Stomach (tissue), 9 donors: ENCODE data around the gene BAZ2B. TPM values are rescaled to one million over a fixed set of nuclear protein-coding genes. Genes with fewer than 3 reads are reported as not detected.

Experiments used
- DNase-seq, 2 donors: peaks; one replicate each; pipeline versions ENCODE4 v3.0.0 to v3.0.0-alpha.2; 2013 to 2019
- H3K27ac ChIP-seq, 5 donors: fragments of 200-600 bp in 4 of 5; sonication (generic) in 4 of 5; one replicate each; pipeline ENCODE4 v1.5.1; 2013 to 2019; ENCODE audit warnings: mild to moderate bottlenecking in 1 of 5, moderate library complexity in 1 of 5
- H3K27me3 ChIP-seq, 3 donors: fragments of 200-600 bp; sonication (generic); one replicate each; pipeline ENCODE4 v1.5.1; 2017 to 2019; ENCODE audit warnings: mixed run types in 1 of 3
- H3K36me3 ChIP-seq, 4 donors: fragments of 200-600 bp; sonication (generic); 1 replicate in 3 of 4; 2 replicates in 1 of 4; pipeline ENCODE4 v1.5.1; 2016 to 2019
- H3K4me1 ChIP-seq, 4 donors: fragments of 200-600 bp; sonication (generic); one replicate each; pipeline ENCODE4 v1.5.1; 2016 to 2019
- H3K4me3 ChIP-seq, 4 donors: fragments of 200-600 bp; sonication (generic) in 3 of 4; one replicate each; pipeline ENCODE4 v1.5.1; 2016 to 2019; ENCODE audit warnings: mild to moderate bottlenecking in 1 of 4
- H3K9me3 ChIP-seq, 4 donors: fragments of 200-600 bp; sonication (generic); one replicate each; pipeline ENCODE4 v1.5.1; 2016 to 2019
- EP300 ChIP-seq: sonication (generic); formaldehyde crosslinking; IDR thresholded peaks from one replicate; pipeline ENCODE4 v1.6.1; 2017; ENCODE audit warnings: antibody characterized with exemption
- POLR2A ChIP-seq, 4 donors: fragments of 450-650 bp; IDR thresholded peaks; one replicate each; pipeline ENCODE4 v1.6.1; 2016; ENCODE audit warnings: antibody characterized with exemption in 4 of 4, control low read depth in 2 of 4, mild to moderate bottlenecking in 1 of 4, moderate library complexity in 1 of 4
- POLR2AphosphoS5 ChIP-seq, 3 donors: sonication (generic); formaldehyde crosslinking; IDR thresholded peaks; one replicate each; pipeline ENCODE4 v1.6.1; 2016; ENCODE audit warnings: antibody characterized with exemption in 3 of 3
- WGBS, 5 donors: extraction: QIAGEN DNeasy Blood & Tissue Kit in 3 of 5; methylation state at CpG; one replicate each; pipeline versions ENCODE4 v1.1.5 to v1.1.7; 2013 to 2018; 5-methylcytosine and 5-hydroxymethylcytosine counted together
- intact Hi-C: fragments of 100-400 bp; cut with DNase I; formaldehyde crosslinking; loops from one replicate; pipeline ENCODE4 v1.15.1; 2023; ENCODE audit warnings: low total_unique reads
- polyA plus RNA-seq, 3 donors: library from polyadenylated mRNA; stranded (reverse); fragments of 200-250 nt; gene quantifications; one replicate each; pipeline ENCODE4 v1.2.3, GENCODE V29; 2013
- total RNA-seq, 5 donors: library from RNA; depleted of rRNA; stranded (reverse); fragments of >200 nt; gene quantifications; one replicate each; pipeline versions ENCODE4 v1.1.0 to v1.2.3, GENCODE V29; 2014 to 2016
- TF ChIP-seq, protein P1 (sequence below), 7 experiments: fragments of 450-650 bp in 4 of 7; fragments of 200-600 bp in 3 of 7; sonication (generic) in 3 of 7; IDR thresholded peaks; one replicate each; pipeline ENCODE4 v1.5.1; 2016 to 2019; ENCODE audit warnings: antibody characterized with exemption in 7 of 7, control low read depth in 2 of 7, mild to moderate bottlenecking in 1 of 7
- donor health status: healthy with polysubstance abuse.
- donor health status: Bipolar disorder and iron deficiency.
- donor health status: healthy.

BAZ2B gene
- total and polyA plus RNA-seq, 8 donors = 7.2 to 245 (median 59.2) TPM

DNA sequence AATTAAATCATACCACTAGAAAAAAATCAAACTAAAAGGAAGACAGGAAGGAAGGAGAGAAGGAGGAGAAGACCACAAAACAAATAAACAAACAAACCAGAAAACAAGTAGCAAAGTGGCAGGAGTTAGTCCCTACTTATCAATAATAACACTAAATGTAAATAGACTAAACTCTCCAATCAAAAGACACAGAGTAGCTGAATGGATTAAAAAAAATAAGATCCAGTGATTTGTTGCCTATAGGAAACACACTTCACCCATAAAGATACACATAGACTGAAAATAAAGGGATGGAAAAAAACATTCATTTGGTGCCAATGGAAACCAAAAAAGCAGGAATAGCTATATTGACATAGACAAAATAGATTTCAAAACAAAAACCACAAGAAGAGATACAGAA is 23.4 kb upstream of the BAZ2B start:
- intact Hi-C loops = no loop called here
- no peak for DNase-seq
- no peaks in the 10 kb centered on the region for H3K27me3 ChIP-seq
- H3K9me3 ChIP-seq = no peaks in the 10 kb centered on the region
- H3K4me1 ChIP-seq = peaks cover 0 to 3% (median 0%) of the 10 kb centered on the region in 4 donors
- TF ChIP-seq POLR2AphosphoS5 (IDR thresholded peaks at IDR 0.05) = no peak
- TF ChIP-seq, protein P1, sequence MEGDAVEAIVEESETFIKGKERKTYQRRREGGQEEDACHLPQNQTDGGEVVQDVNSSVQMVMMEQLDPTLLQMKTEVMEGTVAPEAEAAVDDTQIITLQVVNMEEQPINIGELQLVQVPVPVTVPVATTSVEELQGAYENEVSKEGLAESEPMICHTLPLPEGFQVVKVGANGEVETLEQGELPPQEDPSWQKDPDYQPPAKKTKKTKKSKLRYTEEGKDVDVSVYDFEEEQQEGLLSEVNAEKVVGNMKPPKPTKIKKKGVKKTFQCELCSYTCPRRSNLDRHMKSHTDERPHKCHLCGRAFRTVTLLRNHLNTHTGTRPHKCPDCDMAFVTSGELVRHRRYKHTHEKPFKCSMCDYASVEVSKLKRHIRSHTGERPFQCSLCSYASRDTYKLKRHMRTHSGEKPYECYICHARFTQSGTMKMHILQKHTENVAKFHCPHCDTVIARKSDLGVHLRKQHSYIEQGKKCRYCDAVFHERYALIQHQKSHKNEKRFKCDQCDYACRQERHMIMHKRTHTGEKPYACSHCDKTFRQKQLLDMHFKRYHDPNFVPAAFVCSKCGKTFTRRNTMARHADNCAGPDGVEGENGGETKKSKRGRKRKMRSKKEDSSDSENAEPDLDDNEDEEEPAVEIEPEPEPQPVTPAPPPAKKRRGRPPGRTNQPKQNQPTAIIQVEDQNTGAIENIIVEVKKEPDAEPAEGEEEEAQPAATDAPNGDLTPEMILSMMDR (IDR thresholded peaks at IDR 0.05) = no peak
- TF ChIP-seq POLR2A (IDR thresholded peaks at IDR 0.05) = no peak
- TF ChIP-seq EP300 = no peak
- H3K4me3 ChIP-seq = no peak overlapping the region
- H3K27ac ChIP-seq = no peak overlapping the region
- no peaks in the 10 kb centered on the region for H3K36me3 ChIP-seq

DNA sequence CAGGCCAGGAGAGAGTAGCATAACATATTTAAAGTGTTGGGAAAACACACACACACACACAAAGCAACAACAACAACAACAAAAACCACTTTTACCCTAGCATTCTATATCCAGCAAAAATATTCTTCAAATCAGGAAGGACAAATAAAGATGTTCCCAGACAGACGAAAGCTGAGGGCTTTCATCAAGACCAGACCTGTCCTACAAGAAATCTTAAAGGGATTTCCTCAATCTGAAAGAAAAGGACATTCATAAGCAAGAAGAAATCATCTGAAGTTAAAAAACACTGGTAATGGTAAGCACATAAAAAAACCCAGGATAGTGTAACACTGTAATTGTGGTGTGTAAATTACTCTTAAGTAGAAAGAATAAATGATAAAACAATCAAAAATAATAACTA is 22.7 kb upstream of the BAZ2B start:
- no peak for DNase-seq
- H3K4me1 ChIP-seq = peaks cover 0 to 3% (median 0%) of the 10 kb centered on the region in 4 donors
- H3K27me3 ChIP-seq = no peaks in the 10 kb centered on the region
- H3K27ac ChIP-seq = no peak overlapping the region
- intact Hi-C loops = no loop called here
- H3K9me3 ChIP-seq = no peaks in the 10 kb centered on the region
- no peaks in the 10 kb centered on the region for H3K36me3 ChIP-seq
- no peak for TF ChIP-seq POLR2A (IDR thresholded peaks at IDR 0.05)
- no peak for TF ChIP-seq EP300
- TF ChIP-seq, protein P1 (IDR thresholded peaks at IDR 0.05) = no peak
- TF ChIP-seq POLR2AphosphoS5 (IDR thresholded peaks at IDR 0.05) = no peak
- no peak overlapping the region for H3K4me3 ChIP-seq
- WGBS, 5 donors = 95 to 100% (median 98%) methylated on average over 1 of the region's 1 CpG

DNA sequence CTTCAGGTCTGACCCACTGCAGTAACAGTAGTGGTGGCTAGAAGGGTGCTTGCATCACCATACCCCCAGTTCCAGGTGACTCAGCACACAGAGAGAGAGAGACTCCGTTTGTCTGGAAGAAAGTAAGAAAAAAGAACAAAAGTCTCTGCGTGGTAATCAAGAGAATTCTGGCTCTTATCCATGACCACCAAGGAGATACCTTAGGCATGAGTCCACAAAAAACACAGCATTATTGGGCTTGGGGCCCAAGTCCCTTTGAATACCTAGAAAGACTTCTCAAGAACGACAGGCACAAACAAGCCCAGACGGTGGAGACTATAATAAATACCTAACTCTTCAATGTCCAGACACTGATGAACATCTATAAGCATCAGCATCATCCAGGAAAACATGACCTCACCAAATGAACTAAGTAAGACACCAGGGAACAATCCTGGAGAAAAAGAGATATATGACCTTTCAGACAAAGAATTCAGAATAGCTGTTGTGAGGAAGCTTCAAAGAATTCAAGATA is 21.7 kb upstream of the BAZ2B start:
- no peak for DNase-seq
- H3K27ac ChIP-seq = no peak overlapping the region
- WGBS, 5 donors = 65 to 82% (median 77%) methylated on average over 4 of the region's 4 CpGs
- no peak overlapping the region for H3K4me3 ChIP-seq
- TF ChIP-seq POLR2AphosphoS5 (IDR thresholded peaks at IDR 0.05) = no peak
- TF ChIP-seq, protein P1 (IDR thresholded peaks at IDR 0.05) = no peak
- TF ChIP-seq EP300 = no peak
- no peak for TF ChIP-seq POLR2A (IDR thresholded peaks at IDR 0.05)
- H3K4me1 ChIP-seq = peaks cover 0 to 3% (median 0%) of the 10 kb centered on the region in 4 donors
- H3K9me3 ChIP-seq = no peaks in the 10 kb centered on the region
- intact Hi-C loops = no loop called here
- no peaks in the 10 kb centered on the region for H3K27me3 ChIP-seq
- H3K36me3 ChIP-seq = no peaks in the 10 kb centered on the region

DNA sequence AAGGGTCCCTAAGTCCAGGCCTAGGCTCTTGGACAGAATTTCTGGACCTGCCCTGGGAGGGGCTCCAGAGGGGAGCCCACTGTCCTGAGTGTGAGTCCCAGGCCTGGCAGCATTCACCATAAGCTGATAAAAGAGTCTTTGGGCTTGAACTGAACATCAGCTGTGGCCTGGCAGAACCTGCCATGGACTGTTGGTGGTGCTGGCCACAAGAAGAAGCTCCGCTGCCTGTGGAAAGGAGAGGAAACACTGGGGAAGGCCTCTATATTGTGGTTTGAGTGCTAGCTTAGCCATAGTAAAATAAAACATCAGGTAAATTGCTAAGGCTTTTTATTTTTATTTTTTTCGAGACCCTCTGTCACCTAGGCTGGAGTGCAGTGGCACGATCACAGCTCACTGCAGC is 20.9 kb upstream of the BAZ2B start:
- Histone ChIP-seq H3K27ac (no peak overlapping the region), H3K9me3 (no peaks in the 10 kb centered on the region), H3K27me3 (no peaks in the 10 kb centered on the region), H3K36me3 (no peaks in the 10 kb centered on the region), H3K4me1 (peaks cover 0 to 3% (median 0%) of the 10 kb centered on the region in 4 donors), H3K4me3 (no peak overlapping the region)
- TF ChIP-seq POLR2A (IDR thresholded peaks at IDR 0.05) = no peak
- no peak for TF ChIP-seq POLR2AphosphoS5 (IDR thresholded peaks at IDR 0.05)
- DNase-seq = no peak
- 94 to 100% (median 98%) methylated on average over 3 of the region's 3 CpGs for WGBS, 5 donors
- intact Hi-C loops = no loop called here

DNA sequence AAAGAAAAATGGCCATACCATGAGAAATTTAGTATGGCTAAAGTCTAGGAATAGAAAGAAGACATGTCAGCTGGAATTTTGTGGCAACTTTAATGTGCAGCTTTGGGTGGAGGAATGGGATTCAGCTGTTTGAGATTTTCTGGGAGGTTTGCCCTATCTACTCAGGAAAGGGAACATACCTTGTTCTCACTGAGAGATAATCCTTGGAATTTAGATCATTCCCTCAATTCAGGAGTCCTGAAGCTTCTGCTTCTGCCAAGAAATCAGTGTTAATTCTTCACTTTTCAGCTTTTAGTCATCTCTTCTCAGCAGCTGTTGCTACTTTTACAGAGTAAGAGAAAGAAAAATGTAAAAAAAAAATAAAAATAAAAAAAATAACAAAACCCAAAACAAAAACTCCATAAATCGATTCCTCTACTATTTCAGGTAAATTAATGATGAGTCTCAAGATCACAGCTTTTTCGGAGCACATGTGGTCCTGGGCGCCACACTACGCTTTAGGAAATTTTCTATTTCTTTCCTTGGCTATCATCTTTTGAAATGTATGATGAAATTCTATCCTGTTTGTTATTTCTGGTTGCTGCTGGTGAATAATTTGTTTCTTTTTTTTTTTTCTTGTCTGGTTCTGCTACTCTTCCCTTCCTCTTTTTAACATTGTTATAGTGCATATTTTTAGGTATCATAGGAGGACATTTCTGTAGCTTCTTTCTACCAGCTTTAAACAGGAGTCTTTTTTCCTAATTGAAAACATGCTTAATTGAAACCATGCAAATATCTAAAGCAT is 18.9 kb upstream of the BAZ2B start:
- Histone ChIP-seq H3K4me3 (no peak overlapping the region), H3K27me3 (no peaks in the 10 kb centered on the region), H3K36me3 (no peaks in the 10 kb centered on the region), H3K9me3 (no peaks in the 10 kb centered on the region), H3K27ac (no peak overlapping the region), H3K4me1 (peaks cover 0 to 3% (median 0%) of the 10 kb centered on the region in 4 donors)
- no peak for TF ChIP-seq POLR2AphosphoS5 (IDR thresholded peaks at IDR 0.05)
- no peak for TF ChIP-seq EP300
- TF ChIP-seq, protein P1 (IDR thresholded peaks at IDR 0.05) = no peak
- no peak for TF ChIP-seq POLR2A (IDR thresholded peaks at IDR 0.05)
- 64 to 73% (median 67%) methylated on average over 4 of the region's 4 CpGs for WGBS, 5 donors
- DNase-seq = no peak
- intact Hi-C loops = no loop called here
